K562 (cell line): ENCODE measurements around the gene SPATA2L. TPM values are rescaled to one million over a fixed set of nuclear protein-coding genes. Genes with fewer than 3 reads are reported as not detected.

Source experiments
- ETV1 ChIP-seq: fragments of 450-650 bp; conservative IDR thresholded peaks from 2 replicates; pipeline ENCODE4 v1.6.1; 2016; ENCODE audit warnings: missing genetic modification characterization, control low read depth, low read depth, missing compliant biosample characterization
- ILF3 ChIP-seq: fragments of 450-650 bp; IDR thresholded peaks from 2 replicates; pipeline ENCODE4 v1.6.1; 2018; ENCODE audit warnings: antibody characterized with exemption, mild to moderate bottlenecking, moderate library complexity, borderline replicate concordance
- JUND ChIP-seq, 2 experiments: IDR thresholded peaks; 2 replicates in 1 of 2; 3 replicates in 1 of 2; pipeline ENCODE4 v1.6.1; 2011; ENCODE audit warnings: borderline replicate concordance in 2 of 2, low read depth in 2 of 2, low read length in 2 of 2, improper control_type of control experiment in 1 of 2, missing biosample characterization in 1 of 2, missing genetic modification characterization in 1 of 2, missing genetic modification reagents in 1 of 2
- POLR2A ChIP-seq: fragments of 450-650 bp; conservative IDR thresholded peaks from 2 replicates; pipeline ENCODE4 v1.6.1; 2016
- SRSF9 ChIP-seq: fragments of 200-400 bp; formaldehyde crosslinking; IDR thresholded peaks from 2 replicates; pipeline ENCODE4 v1.6.1; 2017; ENCODE audit warnings: low read depth, low read length, borderline replicate concordance
- YY1 ChIP-seq, 3 experiments: IDR thresholded peaks; 2 replicates each; pipeline ENCODE4 v1.6.1; 2011; ENCODE audit warnings: low read length in 2 of 3, mild to moderate bottlenecking in 2 of 3, moderate library complexity in 2 of 3, borderline replicate concordance in 1 of 3, control low read depth in 1 of 3, low read depth in 1 of 3; ENCODE audit not compliant: insufficient read depth in 3 of 3, insufficient replicate concordance in 2 of 3, control insufficient read depth in 1 of 3, insufficient read length in 1 of 3; ENCODE audit errors: extremely low read depth in 1 of 3
- ZBTB11 ChIP-seq, 3 experiments: fragments of 200-800 bp in 1 of 3; fragments of 250-450 bp in 1 of 3; fragments of 450-650 bp in 1 of 3; sonication (Bioruptor Pico) in 1 of 3; sonication (Bioruptor generic) in 1 of 3; formaldehyde crosslinking in 1 of 3; IDR thresholded peaks; 2 replicates each; pipeline versions ENCODE4 v1.6.1 to v1.8.0; 2016 to 2022; ENCODE audit warnings: mild to moderate bottlenecking in 2 of 3, missing genetic modification characterization in 2 of 3, missing compliant biosample characterization in 1 of 3, moderate library complexity in 1 of 3
- ZNF217 ChIP-seq: sonication (generic); formaldehyde crosslinking; IDR thresholded peaks from 2 replicates; pipeline ENCODE4 v1.8.0; 2022; ENCODE audit warnings: mild to moderate bottlenecking, missing genetic modification reagents
- ZNF707 ChIP-seq: fragments of 250-450 bp; sonication (Bioruptor Pico); conservative IDR thresholded peaks from 2 replicates; pipeline ENCODE4 v1.8.0; 2022; ENCODE audit warnings: inconsistent platforms, mild to moderate bottlenecking, moderate library complexity
- polyA plus RNA-seq, 8 experiments: library from polyadenylated mRNA; depleted of rRNA in 4 of 8; stranded (reverse) in 5 of 8; unstranded in 3 of 8; fragments of >200 nt; fragmentation: Nextera tagmentation in 2 of 8; fragmentation: Illumina TruSeq in 1 of 8; extraction: Ambion mirVana in 2 of 8; extraction: Trizol in 1 of 8; gene quantifications; 2 replicates each; pipeline versions ENCODE4 v1.2.1 to v1.2.3, GENCODE V29; 2011 to 2014; ENCODE audit warnings: inconsistent platforms in 1 of 8, missing spikeins in 1 of 8
- total RNA-seq, 7 experiments: library from RNA; depleted of rRNA in 6 of 7; stranded (reverse); fragments of >200 nt in 6 of 7; fragmentation: Illumina TruSeq in 2 of 7; extraction: Trizol in 2 of 7; gene quantifications; 2 replicates each; pipeline versions ENCODE4 v1.2.1 to v1.2.3, GENCODE V29; 2011 to 2021; ENCODE audit warnings: low replicate concordance in 1 of 7
- TF ChIP-seq, protein P1 (sequence below): fragments of 450-650 bp; IDR thresholded peaks from 2 replicates; pipeline ENCODE4 v1.6.1; 2016; ENCODE audit warnings: low read depth
- TF ChIP-seq, protein P2 (sequence below), 2 experiments: fragments of 250-450 bp in 1 of 2; fragments of 450-650 bp in 1 of 2; sonication (Bioruptor Pico) in 1 of 2; IDR thresholded peaks; 2 replicates each; pipeline versions ENCODE4 v1.6.1 to v1.8.0; 2016 to 2021; ENCODE audit warnings: mild to moderate bottlenecking in 2 of 2, moderate library complexity in 2 of 2, missing compliant biosample characterization in 1 of 2, missing genetic modification characterization in 1 of 2

The SPATA2L gene
- total and polyA plus RNA-seq, 9 of the 15 experiments (the other 6 are each of a cell fraction or from before 2014, with no cell fraction given): 0.13 to 19.2 (median 4.8) TPM; not detected in 1

DNA sequence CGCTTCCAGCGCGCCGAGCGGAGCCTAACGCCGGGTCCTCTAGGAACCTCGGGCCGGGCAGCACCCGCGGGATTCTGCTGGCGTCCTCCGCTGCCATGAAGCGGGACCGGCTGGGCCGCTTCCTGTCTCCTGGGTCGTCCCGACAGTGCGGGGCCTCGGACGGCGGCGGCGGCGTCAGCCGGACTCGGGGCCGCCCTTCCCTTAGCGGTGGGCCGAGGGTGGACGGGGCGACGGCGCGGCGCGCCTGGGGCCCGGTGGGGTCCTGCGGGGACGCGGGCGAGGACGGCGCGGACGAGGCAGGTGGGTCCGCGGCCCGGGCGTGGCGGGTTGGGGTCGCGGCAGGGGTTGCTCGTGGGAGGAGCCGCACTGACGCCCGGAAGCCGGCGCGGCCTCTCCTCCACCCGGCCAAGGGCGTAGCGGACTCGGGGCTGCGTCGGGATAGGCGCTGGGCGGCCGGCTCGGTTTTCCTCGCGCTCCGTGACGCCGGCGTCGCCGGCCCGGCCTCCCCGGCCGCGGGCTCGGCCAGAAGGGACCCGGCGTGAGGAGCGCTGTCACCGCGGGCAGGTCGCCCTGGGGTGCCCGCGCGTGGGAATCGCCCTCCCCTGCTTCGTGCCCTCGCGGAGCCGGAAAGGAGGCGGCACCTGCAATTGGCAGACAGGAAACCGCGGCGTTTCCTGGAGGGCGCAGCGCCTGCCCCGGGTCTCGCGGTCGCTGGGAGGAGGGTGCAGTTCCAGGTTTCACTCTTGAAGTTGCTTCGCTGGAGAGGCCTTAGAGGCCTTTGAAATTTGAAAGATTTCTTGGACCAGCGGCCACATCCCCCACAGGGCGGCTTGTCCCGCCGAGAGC lies 20.3 kb upstream of the SPATA2L start (continued):
- TF ChIP-seq ZBTB11 (CRISPR knock-in tag; IDR thresholded peaks at IDR 0.05) (peak in 2 of 3 experiments; percentile 58 to 82; a peak in 2 of 6 replicates), JUND (IDR thresholded peaks at IDR 0.05; ENCODE audit: borderline replicate concordance, low read depth, low read length) (no peak), JUND (tag; IDR thresholded peaks at IDR 0.05; ENCODE audit: borderline replicate concordance, low read depth, low read length) (no peak), POLR2A (0 out of 2 replicates have a peak, but pooled peaks have one; percentile 6), ZNF217 (CRISPR knock-in tag) (no peak), SRSF9 (no peak), ILF3 (no peak), YY1 (IDR thresholded peaks at IDR 0.05; ENCODE audit: borderline replicate concordance in 1 of 3, control insufficient read depth in 1 of 3, extremely low read depth in 1 of 3, insufficient read depth in 3 of 3, insufficient read length in 1 of 3, insufficient replicate concordance in 2 of 3, low read depth in 1 of 3, low read length in 2 of 3) (no peak), ZNF707 (no peak), ETV1 (tag) (no peak)
- TF ChIP-seq, protein P1, sequence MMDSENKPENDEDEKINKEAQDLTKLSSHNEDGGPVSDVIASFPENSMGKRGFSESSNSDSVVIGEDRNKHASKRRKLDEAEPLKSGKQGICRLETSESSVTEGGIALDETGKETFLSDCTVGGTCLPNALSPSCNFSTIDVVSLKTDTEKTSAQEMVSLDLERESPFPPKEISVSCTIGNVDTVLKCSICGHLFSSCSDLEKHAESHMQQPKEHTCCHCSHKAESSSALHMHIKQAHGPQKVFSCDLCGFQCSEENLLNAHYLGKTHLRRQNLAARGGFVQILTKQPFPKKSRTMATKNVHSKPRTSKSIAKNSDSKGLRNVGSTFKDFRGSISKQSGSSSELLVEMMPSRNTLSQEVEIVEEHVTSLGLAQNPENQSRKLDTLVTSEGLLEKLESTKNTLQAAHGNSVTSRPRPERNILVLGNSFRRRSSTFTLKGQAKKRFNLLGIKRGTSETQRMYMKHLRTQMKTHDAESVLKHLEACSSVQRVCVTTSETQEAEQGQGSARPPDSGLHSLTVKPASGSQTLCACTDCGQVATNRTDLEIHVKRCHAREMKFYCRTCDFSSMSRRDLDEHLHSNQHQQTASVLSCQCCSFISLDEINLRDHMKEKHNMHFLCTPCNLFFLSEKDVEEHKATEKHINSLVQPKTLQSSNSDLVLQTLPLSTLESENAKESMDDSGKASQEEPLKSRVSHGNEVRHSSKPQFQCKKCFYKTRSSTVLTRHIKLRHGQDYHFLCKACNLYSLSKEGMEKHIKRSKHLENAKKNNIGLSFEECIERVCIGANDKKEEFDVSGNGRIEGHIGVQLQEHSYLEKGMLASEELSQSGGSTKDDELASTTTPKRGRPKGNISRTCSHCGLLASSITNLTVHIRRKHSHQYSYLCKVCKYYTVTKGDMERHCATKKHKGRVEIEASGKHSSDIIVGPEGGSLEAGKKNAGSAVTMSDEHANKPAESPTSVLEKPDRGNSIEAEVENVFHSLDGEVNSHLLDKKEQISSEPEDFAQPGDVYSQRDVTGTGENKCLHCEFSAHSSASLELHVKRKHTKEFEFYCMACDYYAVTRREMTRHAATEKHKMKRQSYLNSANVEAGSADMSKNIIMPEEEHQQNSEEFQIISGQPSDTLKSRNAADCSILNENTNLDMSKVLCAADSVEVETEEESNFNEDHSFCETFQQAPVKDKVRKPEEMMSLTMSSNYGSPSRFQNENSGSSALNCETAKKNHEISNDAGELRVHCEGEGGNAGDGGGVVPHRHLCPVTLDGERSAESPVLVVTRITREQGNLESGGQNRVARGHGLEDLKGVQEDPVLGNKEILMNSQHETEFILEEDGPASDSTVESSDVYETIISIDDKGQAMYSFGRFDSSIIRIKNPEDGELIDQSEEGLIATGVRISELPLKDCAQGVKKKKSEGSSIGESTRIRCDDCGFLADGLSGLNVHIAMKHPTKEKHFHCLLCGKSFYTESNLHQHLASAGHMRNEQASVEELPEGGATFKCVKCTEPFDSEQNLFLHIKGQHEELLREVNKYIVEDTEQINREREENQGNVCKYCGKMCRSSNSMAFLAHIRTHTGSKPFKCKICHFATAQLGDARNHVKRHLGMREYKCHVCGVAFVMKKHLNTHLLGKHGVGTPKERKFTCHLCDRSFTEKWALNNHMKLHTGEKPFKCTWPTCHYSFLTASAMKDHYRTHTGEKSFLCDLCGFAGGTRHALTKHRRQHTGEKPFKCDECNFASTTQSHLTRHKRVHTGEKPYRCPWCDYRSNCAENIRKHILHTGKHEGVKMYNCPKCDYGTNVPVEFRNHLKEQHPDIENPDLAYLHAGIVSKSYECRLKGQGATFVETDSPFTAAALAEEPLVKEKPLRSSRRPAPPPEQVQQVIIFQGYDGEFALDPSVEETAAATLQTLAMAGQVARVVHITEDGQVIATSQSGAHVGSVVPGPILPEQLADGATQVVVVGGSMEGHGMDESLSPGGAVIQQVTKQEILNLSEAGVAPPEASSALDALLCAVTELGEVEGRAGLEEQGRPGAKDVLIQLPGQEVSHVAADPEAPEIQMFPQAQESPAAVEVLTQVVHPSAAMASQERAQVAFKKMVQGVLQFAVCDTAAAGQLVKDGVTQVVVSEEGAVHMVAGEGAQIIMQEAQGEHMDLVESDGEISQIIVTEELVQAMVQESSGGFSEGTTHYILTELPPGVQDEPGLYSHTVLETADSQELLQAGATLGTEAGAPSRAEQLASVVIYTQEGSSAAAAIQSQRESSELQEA: no peak
- TF ChIP-seq, protein P2, sequence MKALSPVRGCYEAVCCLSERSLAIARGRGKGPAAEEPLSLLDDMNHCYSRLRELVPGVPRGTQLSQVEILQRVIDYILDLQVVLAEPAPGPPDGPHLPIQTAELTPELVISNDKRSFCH (CRISPR knock-in tag; IDR thresholded peaks at IDR 0.05): no peak
- TF ChIP-seq, protein P2 (tag; IDR thresholded peaks at IDR 0.05): peak; percentile 47; the same call in 1 of the 2 replicates
